Tibial nerve (tissue), 4 donors: ENCODE data around the gene STRIP2. TPM values are rescaled to one million over a fixed set of nuclear protein-coding genes. Genes with fewer than 3 reads are reported as not detected.
"Not testable (repeated sequence)": the region's sequence is repeated elsewhere in the genome, so short reads cannot be mapped to it uniquely, and the experiment has no call there.

ENCODE experiments used
- DNase-seq, 2 donors: peaks; one replicate each; pipeline ENCODE4 v3.0.0-alpha.2; 2019; ENCODE audit warnings: low spot score in 2 of 2
- H3K27ac ChIP-seq, 4 donors: fragments of 200-600 bp; sonication (generic) in 3 of 4; one replicate each; pipeline ENCODE4 v1.5.1; 2017 to 2019; ENCODE audit warnings: mild to moderate bottlenecking in 1 of 4
- H3K27me3 ChIP-seq, 2 donors: fragments of 200-600 bp; sonication (generic) in 1 of 2; one replicate each; pipeline versions ENCODE4 v1.5.1 to v1.6.0; 2017 to 2019
- H3K36me3 ChIP-seq, 3 donors: fragments of 200-600 bp; sonication (generic); one replicate each; pipeline ENCODE4 v1.5.1; 2018 to 2019
- H3K4me1 ChIP-seq, 4 donors: fragments of 200-600 bp; sonication (generic) in 3 of 4; one replicate each; pipeline ENCODE4 v1.5.1; 2017 to 2019
- H3K4me3 ChIP-seq, 4 donors: fragments of 200-600 bp; sonication (generic) in 3 of 4; one replicate each; pipeline ENCODE4 v1.5.1; 2017 to 2019; ENCODE audit warnings: mild to moderate bottlenecking in 1 of 4, moderate library complexity in 1 of 4
- H3K9me3 ChIP-seq, 4 donors: fragments of 200-600 bp; sonication (generic) in 3 of 4; one replicate each; pipeline ENCODE4 v1.5.1; 2017 to 2019
- CTCF ChIP-seq, 5 experiments: fragments of 200-600 bp in 3 of 5; fragments of 450-650 bp in 2 of 5; sonication (generic) in 3 of 5; IDR thresholded peaks; one replicate each; pipeline ENCODE4 v1.5.1; 2016 to 2019; ENCODE audit warnings: antibody characterized with exemption in 5 of 5, mild to moderate bottlenecking in 3 of 5, moderate library complexity in 2 of 5
- EP300 ChIP-seq, 2 donors: sonication (generic); formaldehyde crosslinking; IDR thresholded peaks; one replicate each; pipeline ENCODE4 v1.6.1; 2017; ENCODE audit warnings: antibody characterized with exemption in 2 of 2, mild to moderate bottlenecking in 1 of 2
- POLR2A ChIP-seq, 2 donors: fragments of 450-650 bp; IDR thresholded peaks; one replicate each; pipeline ENCODE4 v1.6.1; 2017; ENCODE audit warnings: antibody characterized with exemption in 2 of 2, mild to moderate bottlenecking in 2 of 2, moderate library complexity in 2 of 2
- WGBS, 2 donors: methylation state at CpG; one replicate each; pipeline ENCODE4 v1.1.5; 2018; 5-methylcytosine and 5-hydroxymethylcytosine counted together
- total RNA-seq, 4 donors: library from RNA; depleted of rRNA; stranded (reverse); fragments of >200 nt; gene quantifications; one replicate each; pipeline ENCODE4 v1.1.0, GENCODE V29; 2016

The STRIP2 gene
- total RNA-seq, 4 donors from 2014 or later = 0.30 to 0.44 (median 0.41) TPM

GRCh38 chr7:129394101-129394500, 40.1 kb upstream of the STRIP2 start:
- Histone ChIP-seq H3K36me3 (peaks cover 0 to 56% (median 0%) of the 10 kb centered on the region in 3 donors), H3K27me3 (no peaks in the 10 kb centered on the region), H3K4me3 (no peak overlapping the region), H3K27ac (no peak overlapping the region), H3K4me1 (no peaks in the 10 kb centered on the region), H3K9me3 (no peaks in the 10 kb centered on the region)
- no peak for DNase-seq
- TF ChIP-seq CTCF (IDR thresholded peaks at IDR 0.05) = no peak
- 97 to 98% methylated on average over 4 of the region's 4 CpGs for WGBS, 2 donors

GRCh38 chr7:129394982-129395914, 39.0 kb upstream of the STRIP2 start:
- TF ChIP-seq POLR2A (IDR thresholded peaks at IDR 0.05) = no peak
- H3K4me1 ChIP-seq = no peaks in the 10 kb centered on the region
- H3K9me3 ChIP-seq = no peaks in the 10 kb centered on the region
- peaks cover 0 to 59% (median 0%) of the 10 kb centered on the region in 3 donors for H3K36me3 ChIP-seq
- no peaks in the 10 kb centered on the region for H3K27me3 ChIP-seq
- no peak for DNase-seq
- WGBS, 2 donors = 72 to 78% methylated on average over 4 of the region's 4 CpGs
- H3K4me3 ChIP-seq = no peak overlapping the region
- no peak overlapping the region for H3K27ac ChIP-seq

- no peak for DNase-seq
- no peaks in the 10 kb centered on the region for H3K9me3 ChIP-seq
- no peak overlapping the region for H3K4me3 ChIP-seq
- peaks cover 0 to 67% (median 0%) of the 10 kb centered on the region in 3 donors for H3K36me3 ChIP-seq
- no peak overlapping the region for H3K27ac ChIP-seq
- WGBS, 2 donors = 92 to 100% methylated on average over 1 of the region's 1 CpG
- TF ChIP-seq CTCF (IDR thresholded peaks at IDR 0.05) (no peak), EP300 (IDR thresholded peaks at IDR 0.05) (no peak), POLR2A (IDR thresholded peaks at IDR 0.05) (no peak)
- H3K27me3 ChIP-seq = no peaks in the 10 kb centered on the region
- no peaks in the 10 kb centered on the region for H3K4me1 ChIP-seq
Observed at GRCh38 chr7:129401228-129401966, 32.8 kb upstream of the STRIP2 start.

GRCh38 chr7:129401967-129402860, 32.0 kb upstream of the STRIP2 start:
- 83 to 87% methylated on average over 3 of the region's 3 CpGs for WGBS, 2 donors
- Histone ChIP-seq H3K27ac (no peak overlapping the region), H3K4me3 (no peak overlapping the region), H3K4me1 (no peaks in the 10 kb centered on the region), H3K9me3 (no peaks in the 10 kb centered on the region), H3K27me3 (no peaks in the 10 kb centered on the region), H3K36me3 (peaks cover 0 to 69% (median 0%) of the 10 kb centered on the region in 3 donors)
- TF ChIP-seq POLR2A (IDR thresholded peaks at IDR 0.05) (no peak), EP300 (IDR thresholded peaks at IDR 0.05) (no peak), CTCF (IDR thresholded peaks at IDR 0.05) (no peak)
- no peak for DNase-seq

GRCh38 chr7:129405527-129405926, 28.7 kb upstream of the STRIP2 start:
- peaks cover 0 to 73% (median 10%) of the 10 kb centered on the region in 3 donors for H3K36me3 ChIP-seq
- DNase-seq = no peak

GRCh38 chr7:129410238-129410637, 24.0 kb upstream of the STRIP2 start:
- not testable (repeated sequence) for H3K27ac ChIP-seq, DNase-seq, H3K4me3 ChIP-seq, H3K9me3 ChIP-seq, H3K4me1 ChIP-seq, H3K27me3 ChIP-seq
- peaks cover 0 to 80% (median 10%) of the 10 kb centered on the region in 3 donors for H3K36me3 ChIP-seq
- 68 to 88% methylated on average over 8 of the region's 8 CpGs for WGBS, 2 donors

More at GRCh38 chr7:129405527-129405926, 28.7 kb upstream of the STRIP2 start:
- H3K4me3 ChIP-seq = no peak overlapping the region
- no peak overlapping the region for H3K27ac ChIP-seq
- no peaks in the 10 kb centered on the region for H3K4me1 ChIP-seq
- TF ChIP-seq POLR2A (IDR thresholded peaks at IDR 0.05) (no peak), EP300 (IDR thresholded peaks at IDR 0.05) (no peak), CTCF (IDR thresholded peaks at IDR 0.05) (no peak)
- H3K9me3 ChIP-seq = no peaks in the 10 kb centered on the region
- no peaks in the 10 kb centered on the region for H3K27me3 ChIP-seq
